SJCRH30 (cell line): Measurements from ENCODE around the gene TNFRSF18. TPM values are rescaled to one million over a fixed set of nuclear protein-coding genes. Genes with fewer than 3 reads are reported as not detected.

Experiments
- DNase-seq, 2 experiments: peaks; one replicate each; pipeline ENCODE4 v3.0.0-alpha.2; 2015 to 2020
- H3K27ac ChIP-seq: fragments of 250-450 bp; sonication (Bioruptor Pico); 2 replicates; pipeline ENCODE4 v1.5.1; 2020; ENCODE audit warnings: mild to moderate bottlenecking, moderate library complexity
- H3K27me3 ChIP-seq: fragments of 250-450 bp; sonication (Bioruptor Pico); 2 replicates; pipeline ENCODE4 v1.5.1; 2020; ENCODE audit warnings: mild to moderate bottlenecking, moderate library complexity
- H3K36me3 ChIP-seq: fragments of 250-450 bp; sonication (Bioruptor Pico); 2 replicates; pipeline ENCODE4 v1.5.1; 2020; ENCODE audit warnings: mild to moderate bottlenecking, moderate library complexity
- H3K4me1 ChIP-seq: fragments of 250-450 bp; sonication (Bioruptor Pico); 2 replicates; pipeline ENCODE4 v1.5.1; 2020; ENCODE audit warnings: mild to moderate bottlenecking, moderate library complexity
- H3K4me3 ChIP-seq: fragments of 250-450 bp; sonication (Bioruptor Pico); 2 replicates; pipeline ENCODE4 v1.5.1; 2020; ENCODE audit warnings: mild to moderate bottlenecking, moderate library complexity
- H3K9me3 ChIP-seq: fragments of 250-450 bp; sonication (Bioruptor Pico); replicated peaks from 2 replicates; pipeline ENCODE4 v1.5.1; 2020; ENCODE audit warnings: mild to moderate bottlenecking, moderate library complexity
- total RNA-seq: library from RNA; depleted of rRNA; stranded (reverse); fragments of >200 nt; shearing (Covaris generic); gene quantifications from 2 replicates; pipeline ENCODE4 v1.2.3, GENCODE V29; 2014

The TNFRSF18 gene
- total RNA-seq, 1 experiment from 2014 or later: 0.93 TPM

DNA sequence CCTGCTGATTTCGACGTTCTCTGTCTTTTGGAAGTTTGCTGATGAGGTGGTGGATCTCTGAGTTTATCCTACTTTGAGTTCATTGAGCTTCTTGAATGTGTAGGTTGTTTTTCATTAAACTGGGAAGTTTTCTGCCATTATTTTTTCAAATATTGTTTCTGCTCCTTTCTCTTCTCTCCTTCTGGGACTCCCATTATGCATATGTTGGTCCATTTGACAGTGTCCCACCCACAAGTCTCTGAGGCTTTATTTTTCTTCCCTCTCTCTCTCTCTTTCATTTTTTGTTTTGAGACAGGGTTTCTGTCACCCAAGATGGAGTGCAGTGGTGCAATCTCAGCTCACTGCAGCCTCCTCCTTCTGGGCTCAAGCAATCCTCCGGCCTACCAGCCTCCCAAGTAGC lies 11.7 kb downstream of the TNFRSF18 start:
- Histone ChIP-seq H3K9me3 (peaks cover 19% of the 10 kb centered on the region), H3K4me3 (no peak overlapping the region), H3K27ac (no peak overlapping the region), H3K4me1 (peaks cover 2% of the 10 kb centered on the region; the same call in 1 of the 2 replicates), H3K27me3 (no peaks in the 10 kb centered on the region), H3K36me3 (no peaks in the 10 kb centered on the region)
- DNase-seq: no peak

DNA sequence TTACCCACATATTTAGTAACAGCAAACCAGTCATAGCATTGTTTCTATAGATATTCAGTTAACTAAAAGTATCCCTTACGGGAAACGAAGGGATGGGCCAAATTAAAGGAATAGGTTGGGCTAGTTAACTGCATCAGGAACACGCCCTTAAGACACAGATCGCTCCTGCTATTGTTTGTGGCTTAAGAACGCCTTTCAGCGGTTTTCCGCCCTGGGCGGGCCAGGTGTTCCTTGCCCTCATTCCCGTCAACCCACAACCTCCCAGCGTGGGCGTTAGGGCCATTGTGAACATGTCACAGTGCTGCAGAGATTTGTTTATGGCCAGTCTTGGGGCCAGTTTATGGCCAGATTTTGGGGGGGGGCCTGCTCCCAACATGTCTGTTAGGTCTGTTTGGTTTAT lies 14.7 kb downstream of the TNFRSF18 start:
- no peak for DNase-seq
- no peaks in the 10 kb centered on the region for H3K36me3 ChIP-seq

DNA sequence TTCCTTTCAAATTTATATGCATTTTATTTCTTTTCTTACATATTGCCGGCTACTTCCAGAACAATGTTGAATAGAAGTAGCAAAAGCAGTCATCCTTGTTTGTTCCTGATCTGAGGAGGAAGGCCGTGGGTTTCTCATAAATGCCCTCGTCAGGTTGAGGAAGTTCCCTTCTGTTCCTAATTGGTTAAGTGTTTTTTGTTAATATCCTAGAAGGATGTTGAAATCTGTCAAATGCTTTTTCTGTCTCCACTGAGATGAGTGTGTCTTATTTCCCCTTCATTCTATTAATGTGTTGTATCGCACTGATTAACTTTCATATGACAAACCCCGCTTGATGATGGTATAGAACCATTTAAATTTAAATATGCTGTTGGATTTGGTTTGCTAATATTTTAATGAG lies 17.3 kb downstream of the TNFRSF18 start:
- no peak for DNase-seq
- Histone ChIP-seq H3K4me3 (no peak overlapping the region), H3K4me1 (peaks cover 8% of the 10 kb centered on the region; the same call in 1 of the 2 replicates), H3K27ac (no peak overlapping the region), H3K36me3 (no peaks in the 10 kb centered on the region), H3K27me3 (no peaks in the 10 kb centered on the region), H3K9me3 (peaks cover 11% of the 10 kb centered on the region)

More for the DNA sequence above, 14.7 kb downstream of the TNFRSF18 start:
- Histone ChIP-seq H3K27ac (no peak overlapping the region), H3K4me1 (no peaks in the 10 kb centered on the region), H3K27me3 (no peaks in the 10 kb centered on the region), H3K9me3 (peaks cover 19% of the 10 kb centered on the region), H3K4me3 (no peak overlapping the region)

DNA sequence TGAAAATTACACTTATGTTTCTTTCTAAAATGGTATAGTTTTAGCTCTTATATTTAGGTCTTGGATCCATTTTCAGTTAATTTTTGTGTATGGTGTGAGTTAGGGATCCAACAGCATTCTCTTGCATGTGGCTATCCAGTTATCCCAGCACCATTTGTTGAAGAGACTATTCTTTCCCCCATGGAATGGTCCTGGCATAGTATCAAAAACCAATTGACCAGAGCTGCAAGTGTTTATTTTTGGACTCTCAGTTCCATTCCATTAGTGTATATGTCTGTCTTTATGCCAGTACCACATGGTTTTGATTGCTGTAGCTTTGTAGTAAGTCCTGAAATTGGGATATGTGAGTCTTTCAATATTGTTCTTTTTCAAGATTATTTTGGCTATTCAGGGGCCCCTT lies 18.5 kb downstream of the TNFRSF18 start:
- Histone ChIP-seq H3K4me1 (peaks cover 8% of the 10 kb centered on the region; the same call in 1 of the 2 replicates), H3K36me3 (no peaks in the 10 kb centered on the region), H3K27me3 (no peaks in the 10 kb centered on the region), H3K27ac (no peak overlapping the region), H3K9me3 (peaks cover 11% of the 10 kb centered on the region), H3K4me3 (no peak overlapping the region)
- DNase-seq: no peak

DNA sequence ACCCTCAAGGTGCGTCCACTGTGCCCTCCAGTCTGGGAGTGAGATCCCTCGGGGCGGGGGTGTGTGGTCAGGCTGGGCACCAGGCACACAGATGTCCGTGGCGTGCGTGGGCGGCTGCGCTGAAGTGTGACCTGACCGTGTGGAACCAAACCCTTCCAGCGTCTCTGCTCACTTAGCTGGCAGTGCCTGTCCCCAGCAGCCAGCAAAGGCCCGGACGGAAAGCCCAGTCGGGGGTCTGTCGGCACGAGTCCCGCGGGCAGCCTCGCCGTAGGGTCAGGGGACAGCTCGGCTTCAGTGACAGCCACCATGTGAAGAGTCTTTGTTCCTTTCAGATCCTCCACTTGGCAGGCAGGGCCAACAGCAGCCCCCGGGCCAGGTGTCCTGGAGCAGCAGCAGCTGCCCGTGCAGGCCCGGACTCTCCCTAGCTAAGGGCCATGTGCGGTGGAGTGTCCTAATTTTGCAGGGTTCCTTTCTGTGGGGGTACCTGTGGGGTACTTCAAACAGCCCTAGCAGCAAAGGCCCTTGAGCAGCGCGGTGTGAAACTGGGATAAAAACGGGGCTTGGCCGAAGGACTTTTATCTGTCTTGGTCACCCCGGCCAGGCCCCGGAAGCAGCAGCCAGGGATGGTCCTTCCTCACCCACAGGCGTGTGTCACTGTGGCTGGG lies 21.2 kb downstream of the TNFRSF18 start:
- Histone ChIP-seq H3K27ac (no peak overlapping the region), H3K4me3 (no peak overlapping the region), H3K9me3 (no peaks in the 10 kb centered on the region), H3K4me1 (peaks cover 25% of the 10 kb centered on the region), H3K27me3 (0 out of 2 replicates have a peak, but pooled peaks cover 2% of the 10 kb centered on the region), H3K36me3 (no peaks in the 10 kb centered on the region)
- peak; percentile 55 to 71 for DNase-seq

DNA sequence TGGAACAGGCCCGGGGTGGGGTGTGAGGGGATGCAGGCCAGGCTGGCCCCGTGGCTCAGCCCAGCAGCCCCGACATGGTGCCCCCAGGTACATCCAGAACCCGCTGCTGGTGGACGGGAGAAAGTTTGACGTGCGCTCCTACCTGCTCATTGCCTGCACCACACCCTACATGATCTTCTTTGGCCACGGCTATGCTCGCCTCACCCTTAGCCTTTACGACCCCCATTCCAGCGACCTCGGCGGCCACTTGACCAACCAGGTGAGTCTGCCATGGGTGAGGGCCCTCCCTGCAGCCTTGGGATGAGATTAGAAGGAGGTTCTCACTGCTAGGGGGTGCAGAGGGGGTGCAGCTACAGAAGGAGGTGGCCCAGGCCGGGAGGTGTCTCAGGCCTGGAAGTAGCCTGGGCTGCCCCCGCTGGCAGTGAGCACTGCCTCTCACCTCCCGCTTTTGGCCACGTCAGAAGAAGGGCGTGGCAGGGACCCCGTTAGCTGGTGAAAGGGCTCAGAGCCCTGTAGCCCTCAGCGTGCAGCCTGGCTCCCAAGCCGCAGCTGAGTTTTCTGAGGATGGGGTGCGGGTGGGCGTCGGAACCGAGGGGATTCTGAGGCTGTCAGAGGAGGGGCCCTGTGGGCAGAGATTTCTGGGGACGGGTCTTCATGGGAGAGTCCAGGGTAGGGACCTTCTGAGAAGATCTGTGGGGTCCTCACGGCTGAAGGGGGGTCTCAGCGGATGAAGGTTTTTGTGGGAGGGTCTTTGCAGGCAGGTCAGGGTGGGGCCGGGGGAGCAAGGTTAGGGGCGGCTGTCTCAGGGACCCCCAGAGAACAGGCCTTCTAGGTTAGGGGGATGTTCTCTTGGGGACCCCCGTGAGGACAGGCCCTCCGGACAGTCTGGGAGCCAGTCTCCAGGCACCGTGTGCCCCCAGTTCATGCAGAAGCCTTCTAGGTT lies 22.3 kb downstream of the TNFRSF18 start:
- Histone ChIP-seq H3K4me1 (peaks cover 35% of the 10 kb centered on the region), H3K27ac (no peak overlapping the region), H3K36me3 (no peaks in the 10 kb centered on the region), H3K4me3 (no peak overlapping the region), H3K9me3 (no peaks in the 10 kb centered on the region), H3K27me3 (peaks cover 13% of the 10 kb centered on the region)
- no peak for DNase-seq

DNA sequence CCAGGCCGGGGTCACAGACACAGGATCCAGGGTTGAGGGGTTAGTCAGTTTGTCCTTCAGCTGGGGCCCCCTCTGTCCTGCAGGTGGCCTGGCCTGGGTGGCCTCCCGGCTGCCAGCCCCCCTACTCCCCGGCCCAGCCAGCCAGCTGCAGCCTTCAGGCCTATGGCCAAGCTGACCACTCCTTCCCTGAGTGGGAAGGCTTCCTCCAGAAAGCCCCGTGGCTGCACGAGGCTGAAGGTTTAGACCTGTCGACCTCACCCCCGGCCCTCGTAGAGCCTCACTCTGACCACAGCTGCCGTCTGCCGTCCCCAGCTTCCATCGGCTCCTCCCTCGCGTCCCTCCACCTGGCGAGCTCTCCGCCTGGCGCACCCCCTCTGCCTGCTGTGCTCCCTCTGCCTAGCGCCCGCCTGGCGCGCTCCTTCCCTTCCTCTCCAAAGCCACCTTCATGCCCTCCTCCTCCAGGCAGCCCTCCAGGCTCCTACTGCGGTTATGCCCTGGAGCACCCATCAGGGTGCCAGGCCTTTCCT lies 23.1 kb downstream of the TNFRSF18 start:
- peaks cover 39% of the 10 kb centered on the region for H3K4me1 ChIP-seq
- DNase-seq: no peak
- no peaks in the 10 kb centered on the region for H3K36me3 ChIP-seq
- no peaks in the 10 kb centered on the region for H3K9me3 ChIP-seq
- no peak overlapping the region for H3K27ac ChIP-seq
- no peak overlapping the region for H3K4me3 ChIP-seq
- peaks cover 21% of the 10 kb centered on the region for H3K27me3 ChIP-seq

DNA sequence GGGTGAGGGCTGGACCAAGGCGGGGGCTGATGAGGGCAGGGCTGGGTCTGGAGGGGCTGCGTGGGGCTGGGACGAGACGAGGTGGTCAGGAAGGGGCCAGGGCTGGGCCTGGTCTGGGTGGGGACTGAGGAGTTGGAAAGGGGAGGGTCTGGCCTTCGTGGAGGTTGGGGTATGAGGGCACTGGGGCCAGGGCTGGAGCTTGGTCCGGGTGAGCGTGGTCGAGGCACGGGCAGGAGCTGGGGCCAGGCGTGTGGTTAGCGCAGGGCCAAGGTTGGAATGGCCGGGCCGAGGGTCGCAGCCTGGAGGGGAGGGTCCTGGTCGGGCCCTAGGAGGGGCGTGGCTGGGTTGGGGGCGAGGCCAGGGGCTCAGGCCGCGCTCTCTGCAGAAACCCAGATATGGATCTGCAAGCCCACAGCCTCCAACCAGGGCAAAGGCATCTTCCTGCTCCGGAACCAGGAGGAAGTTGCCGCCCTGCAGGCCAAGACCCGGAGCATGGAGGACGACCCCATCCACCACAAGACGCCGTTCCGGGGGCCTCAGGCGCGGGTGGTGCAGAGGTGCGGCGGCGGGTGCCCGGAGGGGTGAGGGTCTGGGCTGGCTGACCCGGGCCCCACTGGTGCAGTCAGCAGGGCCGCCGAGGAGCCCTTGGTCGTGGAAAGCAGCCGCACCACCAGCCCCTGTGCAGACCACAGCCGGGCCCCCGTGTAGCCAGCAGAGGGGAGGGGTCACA lies 23.7 kb downstream of the TNFRSF18 start:
- H3K27ac ChIP-seq: no peak overlapping the region
- H3K27me3 ChIP-seq: peaks cover 27% of the 10 kb centered on the region
- no peak overlapping the region for H3K4me3 ChIP-seq
- peaks cover 39% of the 10 kb centered on the region for H3K4me1 ChIP-seq
- no peaks in the 10 kb centered on the region for H3K36me3 ChIP-seq
- no peak for DNase-seq
- no peaks in the 10 kb centered on the region for H3K9me3 ChIP-seq

DNA sequence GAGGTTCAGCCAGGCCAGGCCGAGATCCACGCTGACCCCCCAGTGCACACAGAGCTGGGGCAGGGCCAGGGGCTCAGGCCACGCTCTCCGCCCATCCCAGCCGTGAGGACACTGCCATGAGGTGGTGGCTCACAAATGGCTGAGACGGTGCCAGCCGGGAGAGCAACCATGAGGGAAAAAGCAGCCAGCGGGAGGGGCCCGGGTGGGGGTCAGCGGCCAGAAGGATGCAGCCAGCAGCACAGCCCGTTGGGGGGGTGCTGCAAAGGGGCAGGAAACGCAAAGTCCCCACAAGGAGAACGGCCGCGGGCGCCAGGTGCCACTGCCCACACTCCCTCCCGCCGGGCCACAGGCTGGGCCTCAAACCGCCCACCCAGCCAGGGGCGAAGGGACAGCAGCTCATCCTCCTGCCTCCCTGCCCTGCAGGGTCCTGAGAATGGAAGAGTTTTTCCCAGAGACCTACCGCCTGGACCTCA lies 24.4 kb downstream of the TNFRSF18 start:
- DNase-seq: no peak
- no peak overlapping the region for H3K27ac ChIP-seq
- H3K27me3 ChIP-seq: peaks cover 33% of the 10 kb centered on the region
- H3K36me3 ChIP-seq: no peaks in the 10 kb centered on the region
- no peaks in the 10 kb centered on the region for H3K9me3 ChIP-seq
- H3K4me1 ChIP-seq: peaks cover 39% of the 10 kb centered on the region
- H3K4me3 ChIP-seq: no peak overlapping the region

DNA sequence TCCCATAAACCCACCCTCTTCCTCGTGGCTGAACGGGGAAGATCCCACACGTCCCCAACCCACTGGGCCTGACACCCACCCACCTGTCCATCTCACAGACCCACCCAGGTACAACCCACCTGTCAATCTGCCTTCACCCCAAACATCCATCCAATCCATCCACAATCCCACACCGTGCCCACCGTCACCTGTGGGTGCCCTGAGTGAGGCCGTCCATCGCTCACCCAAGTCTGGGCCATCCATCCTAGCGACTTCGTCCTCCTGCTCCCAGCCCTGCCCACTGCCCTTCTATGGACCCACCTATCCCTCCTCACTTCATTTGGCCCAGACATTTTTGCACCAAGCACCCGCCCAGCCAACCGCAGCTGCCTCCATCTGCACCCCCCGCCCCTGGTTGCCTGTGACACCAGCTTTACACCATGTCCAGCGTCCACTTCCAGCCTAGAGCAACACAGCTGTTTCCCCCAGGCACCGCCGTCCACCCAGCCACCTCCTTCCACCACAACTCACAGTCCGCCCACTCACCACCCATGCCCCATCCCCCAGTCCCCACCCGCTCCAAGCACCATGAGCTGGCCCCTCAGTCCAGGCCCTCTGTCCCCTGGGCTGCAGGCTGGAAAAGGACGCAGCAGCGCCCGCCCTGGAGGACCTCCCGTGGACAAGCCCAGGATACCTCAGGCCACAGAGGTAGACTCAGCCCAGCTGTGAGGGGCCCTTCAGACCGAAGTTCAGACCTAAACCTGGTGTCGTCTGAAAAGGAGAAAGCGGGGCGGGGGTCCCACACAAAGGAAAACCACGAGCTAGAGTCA lies 25.1 kb downstream of the TNFRSF18 start:
- Histone ChIP-seq H3K4me3 (no peak overlapping the region), H3K27me3 (peaks cover 39% of the 10 kb centered on the region), H3K9me3 (no peaks in the 10 kb centered on the region), H3K4me1 (peaks cover 39% of the 10 kb centered on the region), H3K36me3 (no peaks in the 10 kb centered on the region), H3K27ac (no peak overlapping the region)
- DNase-seq: peak; percentile 87 to 88

DNA sequence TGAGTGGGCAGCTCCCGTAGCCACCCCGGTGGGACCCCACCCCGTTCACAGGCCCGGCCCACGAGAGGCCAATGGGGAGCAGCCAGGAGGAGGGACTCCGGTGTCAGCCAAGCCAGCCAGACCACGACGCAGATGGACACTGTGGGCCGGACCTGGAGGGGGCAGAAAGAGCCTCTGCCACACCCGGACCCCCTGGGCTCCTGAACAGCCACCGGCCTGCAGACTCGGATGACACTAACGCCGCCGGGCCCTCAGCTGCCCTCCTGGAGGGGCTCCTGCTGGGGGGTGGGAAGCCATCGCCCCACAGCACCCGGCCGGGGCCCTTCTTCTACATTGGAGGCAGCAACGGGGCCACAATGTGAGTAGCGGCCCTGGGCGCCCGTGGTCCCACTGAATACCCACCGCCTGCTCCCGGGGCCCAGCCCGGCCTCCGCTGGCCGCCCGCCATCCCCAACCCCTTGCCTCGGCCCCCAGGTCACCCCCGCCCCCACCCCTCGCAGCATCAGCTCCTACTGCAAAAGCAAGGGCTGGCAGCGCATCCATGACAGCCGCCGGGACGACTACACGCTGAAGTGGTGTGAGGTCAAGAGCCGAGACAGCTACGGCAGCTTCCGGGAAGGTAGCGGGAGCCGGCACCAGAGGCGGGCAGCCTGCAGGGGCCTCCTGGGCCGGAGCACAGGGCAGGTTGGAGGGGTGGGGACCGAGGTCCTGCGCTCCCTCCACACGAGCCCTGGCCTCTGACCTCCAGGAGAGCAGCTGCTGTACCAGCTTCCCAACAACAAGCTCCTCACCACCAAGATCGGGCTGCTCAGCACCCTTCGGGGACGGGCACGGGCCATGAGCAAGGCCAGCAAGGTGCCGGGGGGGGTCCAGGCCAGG lies 26.2 kb downstream of the TNFRSF18 start:
- no peaks in the 10 kb centered on the region for H3K36me3 ChIP-seq
- H3K4me3 ChIP-seq: peak overlapping the region; percentile 34
- DNase-seq: peak in 1 of 2 experiments; percentile 49
- H3K4me1 ChIP-seq: peaks cover 35% of the 10 kb centered on the region
- H3K27ac ChIP-seq: no peak overlapping the region
- peaks cover 41% of the 10 kb centered on the region for H3K27me3 ChIP-seq
- no peaks in the 10 kb centered on the region for H3K9me3 ChIP-seq

DNA sequence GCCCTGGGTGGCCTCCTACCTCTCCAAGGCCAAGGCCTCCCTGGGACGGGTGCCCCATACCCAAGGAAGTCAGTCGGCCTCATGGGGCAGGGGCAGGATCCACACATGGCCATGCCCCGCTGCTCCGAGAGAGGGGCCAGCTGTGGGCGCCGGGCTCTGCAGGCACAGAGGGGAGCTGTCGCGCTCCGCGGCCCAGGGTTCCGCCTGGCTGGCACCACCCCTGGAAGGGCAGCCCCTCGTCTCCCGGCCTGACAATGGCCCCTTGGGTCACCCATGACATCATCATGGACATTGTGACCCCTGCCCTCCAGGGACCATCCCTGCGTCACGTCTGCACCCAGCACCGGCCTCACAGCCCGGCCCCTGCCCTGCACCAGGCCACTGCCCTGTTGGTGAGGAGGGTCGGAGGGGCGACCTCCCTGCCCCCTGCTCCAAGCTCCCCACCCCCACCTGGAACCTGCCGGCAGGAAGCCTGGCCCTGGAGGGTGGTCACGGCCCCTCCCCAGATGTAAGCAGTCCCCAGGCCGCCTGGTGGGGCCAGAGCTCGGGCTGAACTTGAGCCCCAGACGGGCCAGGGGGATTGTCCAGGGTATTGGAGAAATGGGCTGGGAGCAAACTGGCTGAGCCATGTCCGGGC lies 26.9 kb downstream of the TNFRSF18 start:
- H3K27ac ChIP-seq: no peak overlapping the region
- peak overlapping the region; percentile 34 for H3K4me3 ChIP-seq
- H3K4me1 ChIP-seq: peaks cover 31% of the 10 kb centered on the region
- peaks cover 44% of the 10 kb centered on the region for H3K27me3 ChIP-seq
- no peak for DNase-seq
- no peaks in the 10 kb centered on the region for H3K36me3 ChIP-seq
- H3K9me3 ChIP-seq: no peaks in the 10 kb centered on the region
